WERI-Rb-1 (cell line): ENCODE results near the gene DPYSL4.
"Not testable (repeated sequence)": the region's sequence is repeated elsewhere in the genome, so short reads cannot be mapped to it uniquely, and the experiment has no call there.

Experiments used
- DNase-seq: peaks from one replicate; pipeline ENCODE4 v3.0.0-alpha.2; 2020
- H3K27ac ChIP-seq: fragments of 250-450 bp; sonication (Bioruptor Pico); 2 replicates; pipeline ENCODE4 v1.5.1; 2020; ENCODE audit warnings: mild to moderate bottlenecking, moderate library complexity
- H3K27me3 ChIP-seq: fragments of 250-450 bp; sonication (Bioruptor Pico); 2 replicates; pipeline ENCODE4 v1.5.1; 2021; ENCODE audit warnings: mild to moderate bottlenecking, low read depth, moderate library complexity; ENCODE audit not compliant: insufficient read depth, severe bottlenecking
- H3K36me3 ChIP-seq: fragments of 250-450 bp; sonication (Bioruptor Pico); 2 replicates; pipeline ENCODE4 v1.5.1; 2020; ENCODE audit warnings: mild to moderate bottlenecking, moderate library complexity
- H3K4me3 ChIP-seq: 2 replicates; pipeline ENCODE4 v1.5.1; 2011; ENCODE audit warnings: low read depth, mild to moderate bottlenecking, control low read depth, low read length
- H3K9me3 ChIP-seq: fragments of 250-450 bp; sonication (Bioruptor Pico); 2 replicates; pipeline ENCODE4 v1.5.1; 2021; ENCODE audit warnings: mild to moderate bottlenecking, moderate library complexity; ENCODE audit not compliant: severe bottlenecking
- TF ChIP-seq, protein P1 (sequence below): IDR thresholded peaks from 2 replicates; pipeline ENCODE4 v1.5.1; 2011; ENCODE audit warnings: low read depth, mild to moderate bottlenecking, control low read depth, inconsistent platforms, low read length

DPYSL4 gene

DNA sequence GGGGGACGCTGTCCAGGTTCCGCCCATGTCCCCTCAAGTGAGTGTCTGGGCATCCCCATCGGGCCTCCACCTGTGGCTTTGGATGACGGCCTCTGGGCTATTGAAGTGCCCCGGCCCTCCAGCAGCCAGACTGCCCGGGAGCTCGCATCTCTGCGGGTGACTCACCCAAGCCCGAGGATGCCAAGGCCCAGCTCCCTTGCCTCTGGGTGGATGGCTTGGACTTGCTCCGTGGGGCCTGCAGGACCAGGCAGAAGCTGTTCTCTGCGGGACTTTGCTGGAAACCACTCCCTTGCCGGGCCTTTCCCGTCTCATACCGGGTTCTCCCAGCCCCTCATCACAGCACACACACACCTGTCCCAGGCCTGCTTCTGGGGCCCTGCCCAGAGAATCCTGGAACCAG lies 22.4 kb downstream of the DPYSL4 start:
- Histone ChIP-seq H3K4me3 (no peak overlapping the region), H3K9me3 (peaks cover 5% of the 10 kb centered on the region), H3K36me3 (peaks cover 16% of the 10 kb centered on the region), H3K27me3 (no peaks in the 10 kb centered on the region), H3K27ac (no peak overlapping the region)
- TF ChIP-seq, protein P1, sequence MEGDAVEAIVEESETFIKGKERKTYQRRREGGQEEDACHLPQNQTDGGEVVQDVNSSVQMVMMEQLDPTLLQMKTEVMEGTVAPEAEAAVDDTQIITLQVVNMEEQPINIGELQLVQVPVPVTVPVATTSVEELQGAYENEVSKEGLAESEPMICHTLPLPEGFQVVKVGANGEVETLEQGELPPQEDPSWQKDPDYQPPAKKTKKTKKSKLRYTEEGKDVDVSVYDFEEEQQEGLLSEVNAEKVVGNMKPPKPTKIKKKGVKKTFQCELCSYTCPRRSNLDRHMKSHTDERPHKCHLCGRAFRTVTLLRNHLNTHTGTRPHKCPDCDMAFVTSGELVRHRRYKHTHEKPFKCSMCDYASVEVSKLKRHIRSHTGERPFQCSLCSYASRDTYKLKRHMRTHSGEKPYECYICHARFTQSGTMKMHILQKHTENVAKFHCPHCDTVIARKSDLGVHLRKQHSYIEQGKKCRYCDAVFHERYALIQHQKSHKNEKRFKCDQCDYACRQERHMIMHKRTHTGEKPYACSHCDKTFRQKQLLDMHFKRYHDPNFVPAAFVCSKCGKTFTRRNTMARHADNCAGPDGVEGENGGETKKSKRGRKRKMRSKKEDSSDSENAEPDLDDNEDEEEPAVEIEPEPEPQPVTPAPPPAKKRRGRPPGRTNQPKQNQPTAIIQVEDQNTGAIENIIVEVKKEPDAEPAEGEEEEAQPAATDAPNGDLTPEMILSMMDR: no peak
- no peak for DNase-seq

DNA sequence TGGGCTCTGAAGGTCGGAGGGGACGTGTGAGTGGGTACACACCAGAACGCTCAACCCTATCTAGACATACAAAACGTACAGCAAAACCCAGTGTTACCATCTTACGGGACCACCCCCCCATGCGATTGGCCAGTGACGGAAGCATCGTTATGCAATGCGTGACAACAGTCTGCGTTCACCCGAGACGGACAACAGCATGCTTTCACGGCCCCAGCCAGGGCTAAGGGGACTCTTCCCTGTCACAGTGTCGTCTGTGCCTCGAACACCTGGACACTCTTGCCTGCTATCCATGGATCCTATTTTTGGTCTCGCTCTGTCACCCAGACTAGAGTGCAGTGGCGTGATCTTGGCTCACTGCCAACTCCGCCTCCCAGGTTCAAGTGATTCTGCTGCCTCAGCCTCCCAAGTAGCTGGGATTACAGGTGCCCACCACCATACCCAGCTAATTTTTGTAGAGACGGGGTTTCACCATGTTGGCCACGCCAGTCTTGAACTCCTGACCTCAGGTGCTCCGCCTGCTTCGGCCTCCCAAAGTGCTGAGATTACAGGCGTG lies 23.3 kb downstream of the DPYSL4 start:
- H3K27ac ChIP-seq: no peak overlapping the region

DNA sequence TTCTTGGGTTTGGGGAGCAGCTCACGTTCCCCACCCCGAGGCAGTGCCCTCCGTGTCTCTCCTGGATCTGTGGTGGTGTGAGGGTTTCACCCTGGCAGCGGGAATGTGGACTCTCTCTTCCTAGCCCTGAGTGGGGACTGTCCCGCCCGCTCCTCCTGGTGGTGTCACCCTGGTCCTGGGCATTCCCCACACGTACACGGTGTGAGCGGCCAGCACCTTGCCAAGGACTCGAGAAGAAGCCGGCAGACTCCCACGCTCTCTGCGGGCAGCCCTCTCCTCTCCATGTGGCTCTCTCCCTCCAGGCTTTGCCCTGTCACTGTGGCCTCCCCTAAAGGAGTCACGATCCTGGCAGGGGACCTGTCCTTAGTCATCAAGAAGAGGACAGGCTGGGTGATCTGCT lies 24.0 kb downstream of the DPYSL4 start:
- Histone ChIP-seq H3K27ac (no peak overlapping the region), H3K4me3 (no peak overlapping the region), H3K36me3 (peaks cover 3% of the 10 kb centered on the region; the same call in 1 of the 2 replicates), H3K9me3 (peaks cover 5% of the 10 kb centered on the region), H3K27me3 (no peaks in the 10 kb centered on the region)
- TF ChIP-seq, protein P1: no peak
- no peak for DNase-seq

More for the DNA sequence above, 23.3 kb downstream of the DPYSL4 start:
- no peak for DNase-seq
- TF ChIP-seq, protein P1: no peak
- Histone ChIP-seq H3K27me3 (no peaks in the 10 kb centered on the region), H3K36me3 (peaks cover 8% of the 10 kb centered on the region), H3K4me3 (no peak overlapping the region), H3K9me3 (peaks cover 5% of the 10 kb centered on the region)

DNA sequence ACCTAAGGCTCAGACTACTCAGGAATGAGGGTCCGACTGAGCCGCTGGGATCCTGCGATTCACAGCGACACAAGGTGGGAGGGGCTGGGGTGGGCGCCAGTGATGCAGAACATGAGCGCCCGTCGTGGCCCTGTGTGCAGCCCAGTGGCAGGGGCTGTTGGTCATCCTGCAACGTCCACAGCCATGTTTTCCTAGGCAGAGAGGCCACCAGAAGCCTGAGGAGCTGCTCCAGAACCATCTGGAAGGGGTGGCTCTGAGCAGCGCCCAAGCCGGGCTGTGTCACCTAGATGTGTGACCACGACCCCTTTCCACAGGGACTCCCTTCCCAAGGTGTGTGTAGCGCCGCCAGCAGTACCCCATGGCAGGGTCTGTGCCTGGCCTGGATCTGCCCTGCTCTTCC lies 24.5 kb downstream of the DPYSL4 start:
- Histone ChIP-seq H3K4me3 (no peak overlapping the region), H3K27ac (no peak overlapping the region), H3K27me3 (no peaks in the 10 kb centered on the region), H3K36me3 (no peaks in the 10 kb centered on the region; the same call in 1 of the 2 replicates), H3K9me3 (peaks cover 5% of the 10 kb centered on the region)
- DNase-seq: no peak
- TF ChIP-seq, protein P1: no peak

DNA sequence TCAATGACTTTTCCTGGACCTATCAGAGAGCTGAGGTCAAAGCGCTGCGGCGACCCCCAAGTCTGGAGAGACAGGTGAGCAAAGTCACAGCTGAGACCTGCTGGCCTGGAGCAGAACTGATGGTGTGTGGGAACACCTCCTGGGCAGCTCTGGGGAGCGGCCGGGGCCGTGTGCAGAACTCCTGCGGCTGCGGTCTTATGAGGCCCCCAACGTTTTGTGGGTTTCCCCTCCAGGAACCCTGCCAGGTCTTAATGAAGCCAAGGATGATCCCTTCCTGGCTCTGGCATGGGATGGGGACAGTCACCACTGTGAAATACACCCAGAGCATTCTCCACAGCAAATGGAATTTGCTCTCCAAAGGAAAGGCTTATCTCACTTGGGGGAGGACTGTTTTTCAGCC lies 26.1 kb downstream of the DPYSL4 start:
- no peak overlapping the region for H3K27ac ChIP-seq
- H3K4me3 ChIP-seq: no peak overlapping the region
- H3K27me3 ChIP-seq: no peaks in the 10 kb centered on the region
- H3K9me3 ChIP-seq: peaks cover 11% of the 10 kb centered on the region
- no peak for DNase-seq
- H3K36me3 ChIP-seq: no peaks in the 10 kb centered on the region
- TF ChIP-seq, protein P1: no peak

DNA sequence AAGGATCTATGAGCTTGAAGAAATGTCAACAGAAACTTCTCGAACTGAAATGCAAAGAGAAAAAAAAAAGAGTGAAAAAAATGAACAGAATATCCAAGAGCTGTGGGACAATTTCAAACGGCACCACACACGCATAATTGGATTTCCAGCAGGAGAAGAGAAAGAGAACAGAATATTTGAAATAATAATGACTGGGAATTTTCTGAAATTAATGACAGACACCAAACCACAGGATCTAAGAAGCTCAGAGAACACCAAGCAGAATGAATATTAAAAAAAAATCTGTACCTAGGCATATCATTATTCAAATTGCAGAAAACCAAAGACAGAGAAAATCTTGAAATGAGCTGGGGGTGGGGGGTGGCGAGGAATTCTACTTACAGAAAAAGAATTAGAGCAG lies 27.2 kb downstream of the DPYSL4 start:
- TF ChIP-seq, protein P1: no peak
- DNase-seq: no peak
- H3K4me3 ChIP-seq: no peak overlapping the region
- no peaks in the 10 kb centered on the region for H3K27me3 ChIP-seq
- H3K27ac ChIP-seq: no peak overlapping the region
- H3K36me3 ChIP-seq: no peaks in the 10 kb centered on the region
- H3K9me3 ChIP-seq: peaks cover 11% of the 10 kb centered on the region

DNA sequence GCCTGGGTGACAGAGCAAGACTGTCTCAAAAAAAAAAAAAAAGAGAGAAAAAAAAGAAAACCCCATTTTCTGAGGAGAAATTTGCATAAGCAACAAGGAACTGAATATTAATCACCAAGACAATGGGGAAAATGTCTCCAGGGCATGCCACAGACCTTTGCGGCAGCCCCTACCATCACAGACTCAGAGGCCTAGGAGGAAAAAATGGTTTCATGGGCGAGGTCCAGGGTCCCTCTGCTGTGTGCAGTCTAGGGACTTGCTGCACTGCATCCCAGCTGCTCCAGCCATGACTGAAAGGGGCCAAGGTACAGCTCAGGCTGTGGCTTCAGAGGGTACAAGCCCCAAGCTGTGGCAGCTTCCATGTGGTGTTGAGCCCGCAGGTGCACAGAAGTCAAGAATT lies 29.7 kb downstream of the DPYSL4 start:
- not testable (repeated sequence) for DNase-seq, H3K4me3 ChIP-seq, H3K36me3 ChIP-seq, H3K27me3 ChIP-seq, H3K27ac ChIP-seq
- peaks cover 11% of the 10 kb centered on the region for H3K9me3 ChIP-seq
